GM18907 (cell line): ENCODE measurements around the gene JAM3.
A peak's percentile ranks its signal among the peaks of the same experiment; 100 is the strongest.

Experiments used
- ATAC-seq: cut with Tn5 transposase; IDR thresholded peaks from one replicate; pipeline ENCODE4 v1.9.1; 2021; ENCODE audit warnings: mild to moderate bottlenecking, moderate library complexity; ENCODE audit not compliant: unreplicated experiment

JAM3 gene

DNA sequence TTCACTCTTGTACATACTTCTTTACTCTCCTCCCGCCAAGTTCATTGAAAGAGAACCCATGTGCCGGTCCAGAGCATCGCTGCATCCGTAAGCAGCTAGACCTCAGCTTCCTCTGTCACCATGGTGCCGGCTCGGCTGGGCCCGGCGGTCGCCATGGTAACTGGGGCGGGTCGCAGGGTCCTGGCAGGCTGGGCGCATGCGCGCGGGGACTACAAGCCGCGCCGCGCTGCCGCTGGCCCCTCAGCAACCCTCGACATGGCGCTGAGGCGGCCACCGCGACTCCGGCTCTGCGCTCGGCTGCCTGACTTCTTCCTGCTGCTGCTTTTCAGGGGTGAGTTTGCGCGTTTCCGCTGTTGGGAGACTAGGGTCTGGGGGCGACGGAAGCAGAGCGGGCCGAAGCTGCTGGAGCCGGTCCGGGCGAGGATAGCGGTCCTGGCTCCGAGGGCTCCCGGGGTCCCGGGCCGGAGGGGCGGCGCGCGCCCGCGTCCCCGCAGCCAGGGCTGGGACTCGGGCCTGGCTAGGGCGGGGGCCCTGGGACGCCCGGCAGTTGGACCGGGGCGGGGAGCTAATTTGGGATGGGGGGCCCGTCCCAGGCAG lies at the start of gene JAM3:
Gene JAM3 (plus strand): TSS at position 244 of the 597 bp plus-strand sequence. CDS start 12 bp downstream, at position 256.
- peak; percentile 82 for ATAC-seq

DNA sequence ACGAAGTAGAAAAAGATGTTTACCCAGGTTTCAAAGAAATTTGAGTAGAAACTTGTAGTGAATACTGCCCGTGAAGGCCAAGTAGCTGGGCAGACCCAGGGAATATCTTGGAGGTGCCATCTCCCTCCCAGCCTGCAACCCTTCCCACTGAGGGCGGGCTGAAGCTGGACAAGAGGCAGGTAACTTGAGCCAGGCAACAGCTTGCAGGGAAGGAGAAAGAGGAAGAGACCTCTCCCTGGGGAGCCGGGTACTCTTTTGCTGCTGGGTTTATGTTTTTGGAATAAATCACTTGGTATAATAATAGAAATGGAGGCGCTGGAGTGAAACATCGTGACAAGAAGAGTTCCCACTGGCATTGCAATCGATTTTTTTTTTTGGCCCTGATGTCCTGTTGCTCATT lies 49.4 kb upstream of the JAM3 start:
- ATAC-seq = no peak

DNA sequence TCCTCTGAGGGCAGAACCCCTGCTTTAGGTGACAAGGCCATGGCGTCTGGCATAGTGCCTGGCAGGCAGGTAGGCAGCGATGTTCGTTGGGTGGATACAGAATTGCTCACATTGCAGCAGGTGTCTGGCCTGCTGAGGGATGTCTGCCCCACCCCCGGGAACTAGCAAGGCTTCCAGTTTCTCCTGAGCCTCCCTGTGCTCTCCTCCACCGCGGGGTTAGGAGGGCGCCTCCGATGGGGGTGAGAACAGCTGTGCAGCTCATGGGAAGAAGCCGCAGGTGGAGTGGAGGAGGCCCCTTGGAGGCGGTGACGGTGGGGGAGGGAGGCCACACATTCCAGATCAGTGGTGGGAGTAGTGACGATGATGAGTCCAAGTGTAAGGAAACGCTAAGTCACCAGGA lies 48.3 kb upstream of the JAM3 start:
- ATAC-seq = no peak

DNA sequence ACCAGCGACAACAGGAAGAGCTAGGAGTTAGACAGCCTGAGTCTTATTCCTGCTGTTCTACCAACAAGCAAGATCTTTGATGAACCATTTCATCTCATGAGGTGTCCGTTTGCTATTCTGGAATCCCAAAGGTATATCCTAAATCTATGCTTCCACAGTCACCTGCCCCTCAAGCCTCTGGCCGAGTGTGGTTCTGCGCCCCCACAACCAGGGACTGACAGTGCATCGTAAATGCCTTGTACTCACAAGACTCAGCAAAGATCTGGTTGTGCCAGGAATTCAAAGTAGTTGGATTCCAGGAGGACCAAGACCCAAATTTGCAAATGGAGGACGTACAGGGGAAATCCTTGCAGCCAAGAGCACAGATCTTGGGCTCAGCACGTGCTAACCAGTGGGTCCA lies 47.5 kb upstream of the JAM3 start:
- no peak for ATAC-seq

DNA sequence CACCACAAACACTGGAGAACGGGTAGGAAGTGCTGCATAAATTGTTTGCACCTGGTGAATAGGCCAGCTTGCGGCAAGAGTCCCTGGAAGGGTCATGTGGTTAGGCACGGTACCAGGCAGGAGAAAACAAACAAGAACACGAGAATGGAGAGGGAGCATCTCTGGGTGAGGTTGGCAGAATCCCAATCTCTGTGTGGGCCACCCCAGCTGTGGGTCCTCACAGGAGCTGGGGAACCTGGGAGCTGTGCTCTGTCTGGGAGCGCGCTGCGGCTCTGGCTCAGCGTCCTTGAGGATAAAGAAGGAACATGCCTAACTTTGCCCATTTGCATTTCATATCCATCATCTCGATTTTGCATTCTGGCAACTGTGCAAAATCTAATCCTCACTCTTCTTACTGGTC lies 46.1 kb upstream of the JAM3 start:
- no peak for ATAC-seq

DNA sequence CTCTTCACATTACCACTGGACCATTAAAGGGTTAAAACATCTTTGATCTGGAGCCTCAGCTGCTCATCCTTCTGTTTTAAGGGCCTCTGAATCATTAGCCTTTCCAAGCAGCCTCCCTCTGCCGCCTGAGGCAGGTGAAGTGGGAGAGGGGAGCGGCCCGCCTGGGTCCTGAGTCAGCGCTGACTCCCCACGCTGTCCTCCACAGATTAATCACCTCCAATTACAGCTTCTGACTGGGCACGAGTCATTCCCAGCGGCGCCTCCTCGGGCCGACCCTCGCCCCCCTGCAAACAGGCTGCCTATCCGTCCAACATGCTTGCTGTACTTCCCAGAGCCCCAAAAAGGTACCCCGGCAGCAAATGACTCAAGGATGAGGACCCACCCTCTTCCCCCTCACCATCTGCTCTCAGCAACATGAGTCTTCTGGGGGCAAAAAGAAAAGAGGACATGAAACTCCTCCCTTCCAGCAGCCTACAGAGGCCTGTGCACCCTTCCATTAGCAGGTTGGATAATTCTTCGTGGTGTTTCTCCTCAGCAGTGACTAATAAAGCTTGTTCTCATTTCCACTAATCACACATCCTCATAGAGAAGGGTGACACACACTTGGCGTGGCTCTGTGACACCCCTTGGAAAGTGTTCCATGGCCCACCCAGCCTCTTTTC lies 44.3 kb upstream of the JAM3 start:
- no peak for ATAC-seq

DNA sequence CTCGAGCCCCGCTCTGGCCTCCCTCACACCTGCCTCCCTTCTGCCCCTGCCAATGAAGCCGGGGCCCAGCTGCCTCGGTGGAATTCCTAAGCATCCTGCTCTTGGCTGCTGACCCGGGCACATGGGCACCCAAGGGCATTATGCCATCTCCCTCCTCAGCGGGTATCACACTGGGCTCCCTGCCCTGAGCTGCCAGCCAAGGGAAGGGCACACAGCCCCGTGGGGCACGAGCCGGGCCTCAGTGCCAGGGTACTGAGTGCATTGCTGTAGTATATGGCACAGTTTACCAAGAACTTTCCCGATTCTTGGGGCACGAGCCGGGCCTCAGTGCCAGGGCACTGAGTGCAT lies 43.8 kb upstream of the JAM3 start:
- ATAC-seq = no peak

DNA sequence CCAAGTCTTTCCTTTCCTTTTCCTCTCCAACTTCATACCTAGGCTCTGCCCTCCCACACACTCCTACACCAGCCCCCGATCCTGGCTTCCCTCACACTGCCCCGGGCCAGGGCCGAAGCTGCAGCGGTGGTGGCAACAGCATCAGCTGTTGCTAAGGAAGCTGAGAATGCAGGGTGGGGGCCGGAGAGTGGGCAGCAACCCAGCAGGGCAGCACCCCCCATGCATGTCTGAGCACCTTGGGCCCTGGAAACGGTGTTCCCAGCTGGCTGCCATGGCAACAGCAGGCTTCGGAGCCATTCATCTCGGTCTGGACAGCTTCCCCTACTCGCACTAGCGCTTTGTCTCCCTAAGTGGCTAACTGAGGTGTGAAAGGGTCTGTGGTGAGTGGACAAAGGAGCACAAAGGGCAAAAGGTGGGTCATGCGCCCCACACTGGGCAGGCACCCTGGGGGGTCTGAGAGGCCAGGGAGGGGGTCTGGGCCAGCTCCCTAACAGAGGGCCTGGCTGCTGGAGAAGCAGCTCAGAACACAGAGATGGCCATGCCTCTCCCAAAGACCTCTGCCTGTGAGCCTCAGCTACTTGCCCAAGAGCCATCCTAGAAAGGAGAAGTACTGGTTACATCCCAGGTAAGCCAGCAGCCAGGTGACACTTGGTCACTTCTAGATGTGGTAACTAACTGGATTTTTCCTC lies 42.1 kb upstream of the JAM3 start:
- ATAC-seq = no peak

DNA sequence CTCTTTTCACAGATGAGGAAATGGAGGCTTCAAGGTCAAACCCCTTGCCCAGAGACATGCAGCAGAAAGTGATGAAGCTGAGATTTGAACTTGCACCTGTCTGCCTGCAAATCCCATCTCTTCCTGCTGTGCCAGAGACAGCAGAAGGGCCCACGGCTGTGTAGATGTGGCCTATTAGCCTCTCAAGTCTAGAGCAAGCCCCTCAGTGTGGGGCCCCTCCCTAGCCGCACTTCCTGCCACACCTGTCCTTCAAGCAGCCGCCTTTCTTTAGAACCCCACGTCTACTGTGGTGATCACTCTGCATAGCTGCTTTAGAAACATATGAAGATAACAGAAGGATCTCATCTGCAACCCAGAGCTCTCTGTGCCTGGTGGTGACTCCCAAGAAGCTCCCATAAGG lies 41.2 kb upstream of the JAM3 start:
- ATAC-seq = no peak

DNA sequence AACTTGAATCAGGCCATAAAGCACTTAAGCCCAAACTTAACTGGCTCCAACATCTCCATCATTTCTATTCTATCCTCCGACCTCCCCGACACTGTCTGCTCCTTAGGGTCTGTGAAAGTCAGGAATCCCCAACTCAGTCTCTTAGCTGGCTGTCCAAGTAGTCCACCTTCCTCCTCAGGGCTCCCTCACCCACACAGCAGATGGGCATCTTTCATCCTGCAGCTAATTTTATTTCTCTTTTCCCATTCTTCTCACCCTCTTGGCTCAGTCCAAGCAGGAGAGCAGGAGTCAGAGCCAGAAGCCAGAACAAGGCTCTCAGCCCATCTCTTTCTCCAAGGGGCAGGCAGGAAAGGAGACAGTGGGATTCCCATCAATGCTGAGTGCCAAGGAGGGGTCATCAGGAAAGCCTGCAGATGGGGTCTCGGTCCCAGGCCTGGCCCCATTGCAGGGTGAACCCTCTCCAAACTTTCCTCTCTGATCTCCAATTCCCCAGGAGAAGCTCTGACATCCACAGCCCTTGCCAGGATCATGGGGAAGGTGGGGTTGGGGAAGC lies 40.4 kb upstream of the JAM3 start:
- ATAC-seq = no peak

DNA sequence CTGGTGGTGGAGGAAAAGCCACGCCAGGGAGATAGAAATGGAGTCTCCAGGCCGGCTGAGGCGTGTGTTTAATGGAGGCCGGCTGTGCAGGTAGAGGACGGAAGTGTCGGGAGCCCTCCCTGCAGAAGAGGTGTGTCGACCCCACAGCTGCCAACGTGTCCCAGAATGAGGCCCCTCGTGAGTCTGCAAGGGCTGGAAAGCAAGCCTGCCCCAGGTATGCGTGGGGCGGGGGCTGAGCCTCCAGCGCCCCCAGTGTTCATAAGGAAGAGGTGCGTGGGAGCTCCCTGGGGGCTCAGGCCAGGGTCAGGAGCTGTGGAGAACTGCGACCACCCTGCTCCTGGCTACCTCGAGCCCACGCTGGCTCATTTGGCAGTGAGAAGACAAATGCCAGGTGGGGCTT lies 38.0 kb upstream of the JAM3 start:
- ATAC-seq = no peak

DNA sequence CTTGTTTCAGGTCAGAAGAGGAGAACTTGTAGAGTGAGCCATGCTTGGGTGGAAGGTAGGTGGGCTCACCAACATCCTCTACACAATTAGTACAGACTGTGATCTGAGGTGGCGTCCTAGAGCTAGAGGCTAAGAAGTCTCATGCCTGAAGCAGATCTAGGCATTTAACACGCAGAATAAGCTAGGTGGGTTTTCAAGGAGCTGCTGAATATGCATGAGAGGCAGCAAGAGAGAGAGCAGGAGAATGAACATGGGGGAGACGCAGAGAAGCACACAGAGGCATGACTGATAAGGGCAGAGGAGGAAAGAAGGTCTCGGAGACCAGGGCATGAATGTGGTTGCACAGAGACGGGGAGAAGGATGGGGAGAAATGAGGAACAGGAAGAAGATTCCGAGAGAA lies 36.8 kb upstream of the JAM3 start:
- ATAC-seq = no peak

DNA sequence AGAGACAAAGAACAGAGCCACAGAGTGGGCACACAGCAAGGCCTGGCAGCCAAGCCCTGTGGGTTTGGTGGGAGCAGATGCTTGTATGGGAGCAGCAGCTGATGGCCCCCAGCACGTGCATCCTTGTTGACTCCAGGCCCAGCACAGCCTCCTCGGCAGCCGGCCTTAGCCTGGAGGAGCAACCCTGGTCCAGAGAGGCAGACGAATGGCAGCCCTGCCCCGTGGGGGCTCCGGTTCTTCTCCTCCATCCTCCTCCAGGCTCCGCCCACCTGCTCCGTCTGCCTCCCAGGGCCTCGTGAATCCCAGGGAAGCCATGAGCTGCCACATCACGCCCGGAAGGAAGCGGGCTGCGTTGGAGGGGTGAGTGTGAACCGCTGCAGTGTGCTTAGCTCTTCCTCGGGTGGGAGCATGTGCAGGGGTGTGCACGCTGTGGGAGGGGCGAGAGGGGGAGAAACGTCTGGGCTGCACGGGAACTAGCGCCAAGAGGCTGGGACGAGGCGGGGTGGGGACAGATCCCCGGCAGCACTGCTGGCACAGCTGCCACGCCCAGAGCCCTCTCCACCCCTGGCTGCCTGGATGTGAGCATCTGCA lies 36.3 kb upstream of the JAM3 start:
- no peak for ATAC-seq

DNA sequence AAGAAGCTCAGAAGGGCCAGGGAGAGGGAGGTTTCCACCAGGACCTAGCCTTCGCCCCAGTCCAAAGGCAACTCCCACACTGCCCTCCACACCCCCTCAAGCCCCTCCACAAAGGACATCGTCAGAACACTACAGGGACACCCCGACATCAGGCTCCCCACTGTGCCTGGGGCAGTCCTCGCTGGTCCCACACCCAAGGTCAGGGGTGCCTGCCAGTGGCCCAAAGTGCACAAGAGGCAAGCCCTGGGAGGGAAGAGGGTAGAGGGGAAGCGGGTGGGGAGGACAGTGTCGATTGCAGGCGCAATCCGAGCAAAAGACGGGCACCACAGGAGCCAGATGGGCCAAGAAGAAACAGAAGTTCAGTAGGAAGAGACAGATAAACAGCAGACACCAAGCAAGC lies 35.6 kb upstream of the JAM3 start:
- ATAC-seq = no peak

DNA sequence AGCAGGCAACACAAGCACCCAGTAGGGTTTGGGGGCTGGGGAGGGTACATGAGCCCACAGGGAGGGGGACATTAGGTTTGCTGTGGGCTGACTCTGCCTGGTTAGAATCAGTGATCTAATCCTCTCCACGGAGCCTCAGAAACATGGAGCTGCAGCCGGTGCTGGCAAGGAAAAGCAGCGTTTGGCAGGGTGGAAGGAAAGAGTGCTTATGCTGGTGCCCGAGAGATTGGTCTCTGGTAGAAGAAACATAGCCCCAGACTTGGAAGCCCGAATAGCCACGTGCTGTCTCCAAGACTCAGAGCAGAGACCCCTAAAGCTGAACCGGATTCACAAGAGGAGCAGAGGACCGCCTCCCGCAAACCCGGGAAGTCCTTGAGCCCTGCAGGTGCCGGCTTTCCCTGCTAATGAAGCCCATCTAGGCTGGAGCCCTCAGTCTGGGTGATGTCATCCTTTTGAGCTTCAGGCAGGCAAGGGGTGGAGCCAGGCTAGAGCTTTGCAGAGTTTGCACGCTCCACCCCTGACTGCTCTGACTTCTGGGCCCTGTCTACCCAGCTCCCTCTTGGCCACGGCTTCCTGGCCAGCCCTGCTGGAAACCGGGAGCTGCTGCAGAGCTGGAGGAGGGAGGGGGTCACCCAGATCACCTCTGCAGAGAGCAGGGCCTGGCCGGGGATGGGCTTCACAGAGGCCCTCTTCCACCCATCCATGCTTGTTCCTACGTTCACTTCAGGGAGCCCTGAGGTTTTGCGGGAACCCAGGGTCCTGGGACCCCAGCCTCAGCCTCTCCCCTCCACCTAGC lies 35.0 kb upstream of the JAM3 start:
- peak; percentile 76 for ATAC-seq

DNA sequence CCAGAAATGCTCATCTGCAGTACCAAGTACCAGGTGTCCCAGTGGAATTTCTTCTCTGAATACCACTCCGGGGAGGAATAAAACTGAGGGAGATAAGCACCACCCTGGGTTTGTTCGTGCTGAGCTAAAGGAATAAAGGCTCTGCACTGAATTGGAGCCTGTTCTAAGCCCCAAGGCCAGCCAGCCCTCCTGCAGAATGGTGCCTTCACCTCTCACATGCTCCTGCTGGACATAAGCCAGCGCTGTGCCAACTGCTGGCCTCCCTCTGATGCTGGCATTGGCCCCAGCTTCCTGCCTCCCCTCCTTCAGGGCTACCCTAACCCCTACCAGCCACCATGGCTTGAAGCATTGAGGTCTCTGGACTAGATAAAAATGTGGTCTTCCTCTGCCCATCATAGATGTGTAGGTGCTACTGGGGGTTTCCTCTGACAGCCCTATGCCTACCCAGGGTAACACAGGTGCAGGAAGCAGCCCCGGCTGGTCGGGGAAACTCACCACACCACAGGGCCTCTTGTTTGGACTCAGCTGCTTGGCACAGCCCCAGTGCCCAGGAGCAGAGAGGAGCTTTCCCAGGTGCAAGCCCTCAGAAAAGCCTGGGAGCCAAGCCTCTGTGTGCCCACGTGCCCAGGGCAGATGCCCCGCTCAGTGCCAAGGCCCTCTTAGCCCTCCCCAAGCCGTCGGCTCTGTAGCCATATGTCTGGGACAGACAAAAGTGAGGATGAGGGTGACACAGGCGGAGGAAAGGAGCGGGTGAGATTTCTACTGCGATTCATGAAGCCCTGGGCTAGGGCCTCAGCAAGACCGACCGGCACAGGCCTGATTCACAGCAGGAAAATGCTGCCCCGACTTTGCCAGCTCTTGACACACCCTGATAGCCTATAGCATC lies 34.1 kb upstream of the JAM3 start:
- no peak for ATAC-seq

DNA sequence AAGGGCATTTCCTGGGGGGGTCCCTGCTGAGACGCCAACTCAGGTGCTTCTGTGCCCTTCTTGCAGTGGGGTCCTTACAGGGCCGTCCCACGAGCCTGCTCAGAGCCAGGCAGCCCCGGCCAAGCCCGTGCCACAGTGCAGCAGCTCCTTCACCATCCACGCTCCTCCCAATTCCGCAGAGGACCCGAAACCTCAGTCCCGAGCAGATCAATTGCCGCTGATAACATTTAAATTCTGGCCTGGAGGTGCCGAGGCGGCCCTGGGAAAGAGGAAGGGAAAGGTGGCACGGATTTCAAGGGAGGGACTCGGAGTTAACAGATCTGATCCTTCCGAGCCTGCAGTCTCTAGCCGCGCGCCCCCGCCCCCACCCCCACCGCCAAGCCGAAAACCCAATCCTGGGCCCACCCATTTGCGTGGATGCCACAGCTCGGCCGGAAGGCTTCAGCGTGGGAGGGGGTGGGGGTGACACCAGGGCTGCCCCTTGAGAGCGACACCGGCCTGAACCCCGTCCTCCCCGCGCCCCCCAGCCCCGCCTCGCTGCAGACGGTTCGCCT lies 32.3 kb upstream of the JAM3 start:
- no peak for ATAC-seq

DNA sequence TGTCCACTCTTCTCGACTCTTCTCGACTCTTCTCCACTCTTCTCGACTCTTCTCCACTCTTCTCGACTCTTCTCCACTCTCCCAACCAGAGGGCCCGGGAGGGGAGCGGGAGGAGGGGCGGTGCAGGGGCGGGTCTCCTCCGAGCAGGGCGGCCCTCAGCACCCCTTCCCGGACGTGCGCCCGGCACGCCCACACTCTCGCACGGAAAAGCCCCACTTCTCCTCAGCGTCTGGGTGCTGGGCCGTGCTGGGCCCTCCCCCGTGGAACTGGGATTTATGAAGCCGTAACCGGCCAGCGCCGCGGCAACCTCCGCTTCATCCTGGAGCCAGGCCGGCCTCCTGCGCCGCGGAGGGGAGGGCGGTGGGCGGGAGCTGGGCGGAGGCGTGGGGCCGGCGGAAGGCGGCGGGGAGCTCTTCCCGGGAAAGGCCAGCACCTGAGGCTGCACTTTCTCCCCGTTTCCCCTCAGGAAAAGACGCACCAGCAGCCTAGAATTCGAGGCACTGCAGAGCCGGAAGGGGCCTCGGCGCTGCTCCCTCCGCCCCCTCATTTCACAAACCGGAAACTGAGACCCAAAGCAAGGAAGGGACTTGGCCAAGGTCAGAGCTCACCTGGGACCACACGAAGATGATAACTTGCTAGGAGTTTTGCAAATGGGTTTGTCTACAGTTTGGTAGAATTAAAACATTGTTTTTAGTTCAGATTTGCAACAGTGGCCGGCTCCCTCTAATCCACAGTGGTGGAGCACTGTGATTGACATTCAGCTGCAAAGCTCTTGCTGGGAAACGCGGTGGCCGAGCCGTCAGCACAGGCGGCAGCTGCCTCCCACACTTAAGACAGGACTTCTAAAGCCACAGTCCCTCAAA lies 31.6 kb upstream of the JAM3 start:
- ATAC-seq = peak; percentile 68
